Bronchial epithelial cell (primary cell): ENCODE data around the gene GUCY1A2. TPM values are rescaled to one million over a fixed set of nuclear protein-coding genes. Genes with fewer than 3 reads are reported as not detected.

ENCODE experiments used
- DNase-seq: peaks from one replicate; pipeline ENCODE4 v3.0.0-alpha.2; 2010; ENCODE audit warnings: low read depth
- FAIRE-seq: peaks from 2 replicates; lab custom pipeline; 2011; peaks lifted over from hg19 to GRCh38; lab: Jason Lieb, UNC
- H3K27me3 ChIP-seq: 2 replicates; pipeline ENCODE4 v1.5.1; 2011; ENCODE audit warnings: low read length; ENCODE audit not compliant: control insufficient read depth, insufficient read depth
- H3K36me3 ChIP-seq: 2 replicates; pipeline ENCODE4 v1.5.1; 2011; ENCODE audit warnings: low read length; ENCODE audit not compliant: control insufficient read depth, insufficient read depth
- H3K4me3 ChIP-seq: 2 replicates; pipeline ENCODE4 v1.5.1; 2011; ENCODE audit warnings: mild to moderate bottlenecking, low read depth, low read length, control low read depth
- total RNA-seq: library from RNA; depleted of rRNA; stranded (reverse); fragments of >200 nt; gene quantifications from 2 replicates; pipeline ENCODE4 v1.2.1, GENCODE V29; 2014
- TF ChIP-seq, protein P1 (sequence below): IDR thresholded peaks from 2 replicates; pipeline ENCODE4 v1.5.1; 2011; ENCODE audit warnings: mild to moderate bottlenecking, moderate library complexity, low read length, control low read depth, inconsistent platforms; ENCODE audit not compliant: insufficient read depth, severe bottlenecking

The GUCY1A2 gene
- total RNA-seq, 1 donor from 2014 or later = not detected

DNA sequence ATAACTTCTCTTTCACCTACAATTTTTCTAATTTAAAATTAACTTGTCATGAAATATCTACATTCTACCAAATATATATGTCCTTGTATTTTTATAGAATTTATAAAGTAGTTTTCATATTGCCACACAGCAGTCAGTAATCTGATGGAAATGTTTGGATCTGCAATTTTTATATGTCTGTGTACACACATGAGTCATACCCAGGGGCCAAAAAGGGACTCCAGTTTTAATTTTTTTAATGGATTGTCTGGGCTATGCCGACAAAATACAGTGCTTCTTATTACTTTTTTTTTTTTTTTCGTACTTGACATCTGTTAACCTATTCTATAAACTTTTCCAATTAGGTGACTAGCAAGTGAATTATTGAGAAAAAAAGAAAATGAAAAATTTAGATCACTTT, 6.3 kb downstream of the GUCY1A2 start:
- TF ChIP-seq, protein P1, sequence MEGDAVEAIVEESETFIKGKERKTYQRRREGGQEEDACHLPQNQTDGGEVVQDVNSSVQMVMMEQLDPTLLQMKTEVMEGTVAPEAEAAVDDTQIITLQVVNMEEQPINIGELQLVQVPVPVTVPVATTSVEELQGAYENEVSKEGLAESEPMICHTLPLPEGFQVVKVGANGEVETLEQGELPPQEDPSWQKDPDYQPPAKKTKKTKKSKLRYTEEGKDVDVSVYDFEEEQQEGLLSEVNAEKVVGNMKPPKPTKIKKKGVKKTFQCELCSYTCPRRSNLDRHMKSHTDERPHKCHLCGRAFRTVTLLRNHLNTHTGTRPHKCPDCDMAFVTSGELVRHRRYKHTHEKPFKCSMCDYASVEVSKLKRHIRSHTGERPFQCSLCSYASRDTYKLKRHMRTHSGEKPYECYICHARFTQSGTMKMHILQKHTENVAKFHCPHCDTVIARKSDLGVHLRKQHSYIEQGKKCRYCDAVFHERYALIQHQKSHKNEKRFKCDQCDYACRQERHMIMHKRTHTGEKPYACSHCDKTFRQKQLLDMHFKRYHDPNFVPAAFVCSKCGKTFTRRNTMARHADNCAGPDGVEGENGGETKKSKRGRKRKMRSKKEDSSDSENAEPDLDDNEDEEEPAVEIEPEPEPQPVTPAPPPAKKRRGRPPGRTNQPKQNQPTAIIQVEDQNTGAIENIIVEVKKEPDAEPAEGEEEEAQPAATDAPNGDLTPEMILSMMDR = no peak
- Histone ChIP-seq H3K4me3 (no peak overlapping the region), H3K27me3 (peaks cover under 1% of the 10 kb centered on the region), H3K36me3 (no peaks in the 10 kb centered on the region)
- FAIRE-seq (no peak), DNase-seq (peak; percentile 17)

DNA sequence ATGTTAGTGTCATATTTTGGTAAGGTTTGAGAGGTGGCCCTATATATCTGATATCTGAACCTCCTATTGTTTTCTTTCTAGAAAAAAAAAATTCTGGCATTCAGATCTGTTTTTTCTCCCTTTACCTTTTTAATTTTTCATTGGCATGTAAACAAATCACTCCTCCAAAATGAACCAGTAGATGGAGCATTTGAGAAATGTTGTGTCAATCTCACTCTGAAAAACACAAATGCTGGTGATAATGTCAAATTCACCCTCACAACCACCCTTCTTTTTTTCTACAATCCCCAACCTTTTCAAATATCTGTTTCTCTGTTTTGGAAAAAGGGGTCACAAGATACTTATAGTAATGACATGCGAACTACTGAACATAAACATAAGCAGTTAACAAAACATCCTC, 9.1 kb downstream of the GUCY1A2 start:
- Histone ChIP-seq H3K4me3 (no peak overlapping the region), H3K36me3 (no peaks in the 10 kb centered on the region), H3K27me3 (no peaks in the 10 kb centered on the region)
- DNase-seq = no peak
- TF ChIP-seq, protein P1 = no peak
- FAIRE-seq = no peak

DNA sequence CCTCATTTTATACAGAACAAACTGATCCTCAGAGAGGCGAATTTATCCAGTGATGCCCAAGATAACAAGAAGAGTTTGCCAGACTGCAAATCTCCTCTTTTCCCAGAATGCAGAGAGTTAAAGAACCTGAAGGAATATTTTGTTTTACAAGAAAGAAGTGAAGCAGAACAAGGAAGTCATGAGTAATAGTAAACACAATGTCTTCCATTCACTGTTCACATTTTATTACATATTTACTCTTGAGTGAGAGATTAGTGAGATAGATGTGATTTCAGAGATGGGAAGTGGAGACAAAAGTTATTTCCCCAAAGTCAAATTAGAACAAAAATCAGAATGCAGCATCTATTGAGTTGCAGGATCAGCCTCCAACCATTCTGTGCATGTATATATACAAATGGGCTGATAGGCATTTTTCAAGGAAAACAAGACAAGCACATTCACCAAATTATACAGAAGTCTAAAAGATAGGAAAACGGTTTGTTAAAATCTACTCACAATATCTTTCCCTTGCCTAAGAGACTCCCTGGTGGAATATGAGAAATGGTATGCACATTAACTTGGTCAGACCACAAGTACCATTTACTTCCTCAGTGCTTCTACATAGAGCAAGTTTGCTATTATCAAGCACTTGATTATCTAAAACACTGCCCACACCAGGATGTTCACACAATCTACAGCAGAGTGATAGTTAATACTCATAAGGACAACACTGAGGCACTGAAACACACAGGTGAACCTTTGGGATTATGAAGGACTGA, 12.0 kb downstream of the GUCY1A2 start:
- no peak overlapping the region for H3K4me3 ChIP-seq
- FAIRE-seq (no peak), DNase-seq (peak; percentile 12)
- H3K27me3 ChIP-seq = no peaks in the 10 kb centered on the region
- TF ChIP-seq, protein P1 = no peak
- H3K36me3 ChIP-seq = no peaks in the 10 kb centered on the region

DNA sequence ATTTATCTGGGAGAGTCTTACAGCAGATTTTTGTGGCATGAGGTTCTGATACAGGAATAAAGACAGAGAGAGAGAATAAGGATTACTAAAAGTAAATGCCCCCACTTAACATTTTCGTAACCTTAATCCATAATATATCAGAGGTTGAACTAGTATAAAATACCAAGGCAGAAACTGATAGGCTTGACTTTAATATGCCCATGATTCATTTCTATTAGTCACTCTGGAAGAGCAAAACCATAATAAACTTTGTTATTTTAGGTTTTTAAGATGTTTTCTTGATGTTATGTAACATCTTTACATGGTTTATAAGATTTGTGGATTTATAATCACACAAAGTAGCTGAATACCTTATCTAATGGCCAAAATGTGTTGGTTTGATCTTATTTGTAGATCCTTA, 19.1 kb downstream of the GUCY1A2 start:
- FAIRE-seq = no peak
- TF ChIP-seq, protein P1 = no peak
- Histone ChIP-seq H3K27me3 (no peaks in the 10 kb centered on the region), H3K36me3 (no peaks in the 10 kb centered on the region), H3K4me3 (no peak overlapping the region)
- no peak for DNase-seq

DNA sequence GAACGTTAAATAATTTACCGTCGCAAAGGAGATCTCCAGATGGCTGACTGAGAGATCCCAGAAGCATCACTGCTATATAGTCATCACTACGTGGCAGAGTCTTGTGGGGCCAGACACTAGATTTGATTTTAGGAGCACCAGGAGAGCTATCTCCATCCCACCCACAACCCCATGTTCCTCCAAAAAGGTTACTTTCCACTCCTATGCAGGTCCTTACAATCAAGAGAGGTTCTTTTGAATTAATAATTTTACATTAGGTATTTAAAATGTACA, 19.4 kb downstream of the GUCY1A2 start:
- Histone ChIP-seq H3K4me3 (no peak overlapping the region), H3K36me3 (no peaks in the 10 kb centered on the region), H3K27me3 (no peaks in the 10 kb centered on the region)
- FAIRE-seq (no peak), DNase-seq (no peak)
- TF ChIP-seq, protein P1 = no peak
